ENCODE data around the gene FBRSL1.

The FBRSL1 gene

DNA sequence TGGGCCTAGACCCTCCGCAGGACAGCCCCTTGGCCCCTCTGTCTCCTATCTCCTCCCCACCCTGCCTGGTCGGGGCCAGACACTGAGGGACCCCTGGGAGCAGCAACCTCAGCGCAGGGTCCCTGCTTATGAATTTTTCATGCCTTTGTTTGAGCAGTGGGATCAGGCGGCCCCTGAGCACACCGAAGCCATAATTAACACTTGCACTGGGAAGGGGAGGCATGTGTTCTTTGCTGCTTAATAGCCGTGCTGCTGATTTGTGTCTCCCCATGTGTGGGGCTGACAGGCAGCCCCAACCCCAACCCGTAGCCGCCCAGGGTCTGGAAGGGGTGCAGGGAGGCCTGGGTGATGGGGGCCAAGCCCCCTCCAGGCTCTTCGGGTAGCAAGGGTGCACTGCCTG lies 52.7 kb downstream of the FBRSL1 start:
- DNase-seq (ENCODE audit: low read depth) = no peak

DNA sequence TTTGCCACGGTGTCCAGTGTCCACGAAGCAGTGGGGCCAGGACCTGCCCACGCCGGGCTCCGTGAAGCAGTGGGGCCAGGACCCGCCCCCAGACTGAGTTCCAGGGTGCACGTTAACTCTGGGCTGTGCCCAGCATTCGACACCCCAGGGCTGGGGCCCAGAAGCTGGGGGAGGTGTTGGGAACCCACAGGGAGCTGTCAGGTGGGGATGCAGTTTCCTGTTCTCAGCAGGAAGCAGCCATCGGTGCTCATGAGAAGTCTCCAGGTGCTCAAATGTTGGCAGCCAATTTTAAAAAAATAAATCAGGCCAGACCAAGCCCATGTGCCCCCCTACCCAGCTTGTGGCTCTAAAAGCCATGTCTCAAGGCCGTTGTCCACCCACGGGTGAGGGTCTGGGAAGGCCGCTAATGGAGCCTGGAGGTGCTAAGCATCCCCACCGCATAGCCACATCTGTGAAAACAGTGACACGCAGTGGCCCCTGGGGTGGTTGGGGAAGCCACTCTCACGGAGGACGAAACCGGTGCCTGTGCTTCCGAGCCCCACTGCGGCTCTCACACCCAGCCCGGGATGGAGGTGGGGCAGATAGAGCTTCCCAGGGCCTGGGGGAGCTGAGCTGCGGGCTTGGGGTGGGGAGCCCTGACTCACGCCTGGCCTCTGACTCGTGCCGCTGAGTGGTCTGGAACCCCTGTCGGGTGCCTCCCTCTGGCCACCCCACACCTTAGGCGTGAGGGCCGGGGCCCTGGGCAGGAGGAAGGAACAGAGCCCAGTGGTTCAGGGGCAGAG lies 53.5 kb downstream of the FBRSL1 start:
- no peak for DNase-seq (ENCODE audit: low read depth)

DNA sequence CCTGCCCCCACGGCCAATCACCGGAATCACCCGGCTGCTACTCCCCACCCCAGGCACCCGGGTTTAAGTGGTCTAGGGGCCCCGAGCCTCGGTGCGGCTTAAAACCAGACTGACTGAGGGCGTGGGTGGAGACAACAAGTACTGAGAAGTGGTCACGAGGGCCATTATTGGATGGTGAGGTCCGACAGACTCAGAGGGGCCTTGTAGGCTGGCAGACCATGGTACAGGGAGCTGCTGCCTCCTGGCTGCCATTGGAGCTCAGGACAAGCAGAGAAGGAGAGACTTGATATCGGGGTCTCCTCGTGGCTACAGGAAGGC lies 54.1 kb downstream of the FBRSL1 start:
- DNase-seq (ENCODE audit: low read depth) = no peak

DNA sequence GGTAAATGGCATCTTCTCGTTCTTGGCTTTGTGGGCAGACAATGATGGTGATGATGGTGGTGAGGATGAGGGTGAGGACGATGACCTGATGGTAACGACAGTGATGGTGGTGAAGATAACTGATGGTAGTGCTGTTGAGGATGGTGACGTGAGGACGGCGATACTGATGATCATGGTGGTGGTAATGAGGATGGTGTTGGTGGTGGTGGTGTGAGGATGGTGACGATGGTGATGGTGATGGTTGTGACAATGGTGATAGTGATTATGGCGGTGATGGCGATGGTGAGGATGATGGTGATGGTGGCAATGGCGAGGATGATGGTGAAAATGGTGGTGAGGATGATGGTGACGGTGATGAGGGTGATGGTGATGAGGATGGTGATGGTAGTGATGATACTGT lies 54.5 kb downstream of the FBRSL1 start:
- DNase-seq (ENCODE audit: low read depth) = no peak

DNA sequence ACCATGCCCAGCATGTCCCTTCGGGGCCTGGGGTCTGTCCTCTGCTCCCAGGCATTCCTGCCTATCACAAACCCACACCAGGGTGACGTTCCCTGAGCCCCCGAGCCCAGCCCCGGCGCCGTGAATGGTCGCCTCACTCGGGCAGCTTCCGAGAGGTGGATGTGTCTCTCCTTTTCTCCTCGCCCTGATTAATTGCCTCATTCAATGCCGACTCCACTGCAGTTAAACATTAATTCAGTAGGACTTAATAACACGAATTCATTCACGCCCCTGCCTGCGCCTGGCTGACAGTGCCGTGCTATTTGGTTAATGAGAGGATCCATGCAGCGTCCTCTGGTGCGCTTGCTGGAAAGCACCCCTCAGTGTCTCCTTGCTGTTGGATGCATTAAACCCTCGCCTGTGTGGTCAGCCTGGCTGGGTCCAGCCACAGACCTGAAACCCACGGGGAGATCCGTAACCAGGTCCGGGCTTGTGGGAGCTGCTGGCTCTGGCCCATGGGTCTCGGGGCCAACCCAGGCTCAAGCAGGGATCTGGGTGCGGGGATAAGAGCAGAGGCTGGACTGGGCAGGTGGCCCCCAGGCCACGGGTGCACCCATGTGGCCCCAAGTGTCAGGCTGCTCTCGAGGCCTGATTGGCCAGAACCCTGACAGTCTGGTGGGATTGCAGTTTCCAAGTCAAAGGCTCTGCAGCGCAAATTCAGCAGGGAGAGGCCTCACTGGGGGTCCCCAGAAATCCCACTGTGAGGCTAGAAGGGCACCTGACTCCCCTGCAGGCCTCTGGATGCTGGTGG lies 55.4 kb downstream of the FBRSL1 start:
- DNase-seq (ENCODE audit: low read depth) = no peak

DNA sequence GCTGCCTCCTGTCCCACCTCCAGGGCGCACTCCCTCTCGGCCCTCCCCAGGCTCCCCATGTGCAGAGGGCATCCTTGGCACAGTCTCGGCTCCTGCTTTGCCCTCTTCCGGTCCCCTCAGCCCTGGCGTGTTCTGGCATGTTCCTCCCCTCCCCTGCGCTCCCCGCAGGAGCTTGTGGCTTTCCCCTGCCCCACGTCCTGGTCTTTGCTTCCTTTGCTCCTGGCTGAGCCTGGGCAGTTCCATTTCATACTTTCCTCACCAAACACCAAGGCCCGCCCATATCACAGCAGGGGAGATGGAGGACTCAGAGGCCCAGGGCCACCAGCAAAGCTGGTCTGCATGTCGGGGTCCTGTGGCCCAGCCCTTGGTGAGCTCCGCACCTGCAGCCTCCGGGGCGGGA lies 56.0 kb downstream of the FBRSL1 start:
- no peak for DNase-seq (ENCODE audit: low read depth)

DNA sequence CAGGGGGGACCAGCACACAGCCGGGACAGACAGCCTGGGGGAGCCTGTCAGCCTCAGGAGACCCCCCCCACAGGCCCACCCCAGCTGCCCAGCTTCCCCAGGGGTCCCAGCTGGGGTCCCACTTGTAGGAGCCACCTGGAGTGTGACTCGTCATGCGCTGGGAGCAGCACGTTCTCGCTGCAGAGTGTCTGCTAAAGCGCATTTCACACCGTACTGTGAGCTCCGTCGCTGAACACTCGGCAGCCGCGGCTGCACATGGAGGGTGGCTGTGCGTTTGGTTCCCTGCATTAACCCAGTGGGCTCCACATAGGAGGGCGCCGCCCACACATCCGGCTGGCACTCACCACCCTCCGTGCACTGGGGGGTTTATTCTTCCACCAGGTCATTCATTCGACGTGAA lies 56.7 kb downstream of the FBRSL1 start:
- no peak for DNase-seq (ENCODE audit: low read depth)

DNA sequence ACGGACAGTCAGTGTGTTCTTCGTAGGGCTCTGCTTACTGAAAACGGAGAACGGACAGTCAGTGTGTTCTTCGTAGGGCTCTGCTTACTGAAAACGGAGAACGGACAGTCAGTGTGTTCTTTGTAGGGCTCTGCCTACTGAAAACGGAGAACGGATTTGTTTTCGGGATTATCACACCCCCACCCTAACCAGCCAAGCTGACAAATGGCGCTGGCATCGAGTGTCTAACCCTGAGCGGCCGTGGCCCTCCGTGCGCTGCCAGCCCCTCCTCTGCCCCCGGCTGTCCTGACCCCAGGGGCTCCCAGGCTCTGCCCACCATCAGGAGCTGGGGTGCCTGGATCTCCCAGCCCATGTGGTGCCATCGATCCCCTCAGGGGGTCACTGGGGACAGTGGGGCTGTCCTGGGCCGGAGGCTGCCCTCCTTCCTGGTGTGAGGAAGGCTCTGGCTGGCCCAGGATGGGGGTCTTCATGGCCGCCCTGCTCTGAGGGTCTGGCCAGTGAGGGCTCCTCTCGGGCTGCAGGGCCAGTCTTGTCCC lies 57.3 kb downstream of the FBRSL1 start:
- no peak for DNase-seq (ENCODE audit: low read depth)

DNA sequence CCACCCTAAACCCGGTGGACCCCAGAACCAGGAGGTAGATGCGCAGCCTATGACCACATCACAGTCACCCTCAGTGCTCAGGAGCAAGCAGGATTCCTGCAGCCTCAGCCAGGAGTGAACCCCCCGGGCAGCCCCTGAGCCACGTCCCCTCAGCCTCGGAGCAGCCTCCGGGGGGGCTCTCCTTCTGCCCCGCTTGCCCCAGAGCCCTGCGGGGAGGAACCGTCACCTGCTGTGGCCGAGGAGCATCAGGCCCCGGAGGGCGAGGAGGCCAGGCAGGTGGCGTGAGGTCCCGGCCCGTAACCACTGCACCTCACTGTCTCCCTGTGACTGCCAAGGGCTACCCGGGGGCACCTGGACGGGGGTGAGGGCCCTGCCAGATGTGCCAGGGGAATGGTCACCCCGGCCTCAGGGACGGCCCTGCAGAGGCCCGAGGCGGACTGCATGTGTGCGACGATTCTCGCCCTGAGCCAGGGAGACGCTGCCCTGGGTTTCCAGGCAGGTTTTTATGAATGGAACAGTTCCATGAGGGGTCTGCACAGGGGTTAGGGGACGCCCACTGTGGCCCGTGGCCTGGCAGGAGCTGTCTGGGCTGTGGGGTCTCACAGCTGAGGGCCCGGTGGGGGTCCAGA lies 58.6 kb downstream of the FBRSL1 start:
- no peak for DNase-seq (ENCODE audit: low read depth)

DNA sequence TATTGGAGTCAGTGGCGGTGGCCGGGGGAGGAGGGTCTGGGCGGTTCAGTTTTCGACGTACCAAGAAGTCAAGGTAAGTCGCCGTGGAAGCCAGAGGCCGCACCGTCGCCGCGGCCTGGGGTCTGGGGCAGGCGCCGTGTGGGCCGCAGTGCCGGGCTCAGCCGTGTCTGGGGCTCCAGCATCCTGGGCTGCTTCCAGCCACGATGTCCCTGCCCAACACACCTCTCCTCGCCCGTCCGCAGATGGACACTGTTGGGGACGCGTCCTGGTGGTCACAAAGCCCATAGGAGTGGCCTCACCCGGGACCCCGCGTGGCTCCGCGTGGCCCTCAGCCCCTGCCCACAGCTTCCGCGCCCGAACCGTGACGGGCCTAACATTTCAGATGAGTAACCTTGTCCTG lies 59.1 kb downstream of the FBRSL1 start:
- DNase-seq (ENCODE audit: low read depth) = no peak

DNA sequence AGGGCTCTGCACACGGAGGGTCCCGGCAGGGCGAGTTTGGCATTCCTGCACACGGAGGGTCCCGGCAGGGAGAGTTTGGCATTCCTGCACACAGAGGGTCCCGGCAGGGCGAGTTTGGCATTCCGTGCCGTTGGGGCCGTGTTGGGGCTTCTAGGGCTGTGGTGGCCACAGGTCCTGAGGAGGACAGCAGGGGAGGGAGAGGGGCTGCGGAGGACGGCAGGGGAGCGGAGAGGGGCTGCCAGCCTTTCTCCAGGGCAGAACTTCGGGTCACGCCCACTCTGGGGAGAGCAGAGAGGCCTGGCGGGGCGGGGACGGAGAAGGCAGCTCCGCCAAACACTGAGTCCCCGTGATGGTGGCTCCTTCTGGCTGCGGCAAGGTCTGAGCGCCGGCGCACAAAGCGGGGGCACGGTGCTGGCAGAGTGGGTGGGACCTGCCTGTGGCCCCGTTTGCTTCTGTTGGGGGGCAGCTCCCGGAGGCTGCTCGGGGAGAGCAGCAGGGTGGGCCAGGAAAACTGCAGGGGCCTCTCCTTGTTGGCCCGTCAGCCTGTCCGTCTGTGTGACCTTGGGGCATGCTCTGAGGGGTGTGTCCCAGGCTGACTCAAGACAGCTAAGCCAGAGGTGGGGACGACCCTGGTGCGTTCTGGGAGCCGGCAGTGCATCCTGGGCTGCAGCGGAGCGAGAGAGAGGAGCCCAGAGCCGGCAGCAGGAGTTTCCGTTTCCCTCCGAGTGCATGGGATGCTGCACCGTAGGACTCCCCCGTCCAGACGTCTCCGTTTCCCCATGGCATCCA lies 60.3 kb downstream of the FBRSL1 start:
- DNase-seq (ENCODE audit: low read depth) = no peak

DNA sequence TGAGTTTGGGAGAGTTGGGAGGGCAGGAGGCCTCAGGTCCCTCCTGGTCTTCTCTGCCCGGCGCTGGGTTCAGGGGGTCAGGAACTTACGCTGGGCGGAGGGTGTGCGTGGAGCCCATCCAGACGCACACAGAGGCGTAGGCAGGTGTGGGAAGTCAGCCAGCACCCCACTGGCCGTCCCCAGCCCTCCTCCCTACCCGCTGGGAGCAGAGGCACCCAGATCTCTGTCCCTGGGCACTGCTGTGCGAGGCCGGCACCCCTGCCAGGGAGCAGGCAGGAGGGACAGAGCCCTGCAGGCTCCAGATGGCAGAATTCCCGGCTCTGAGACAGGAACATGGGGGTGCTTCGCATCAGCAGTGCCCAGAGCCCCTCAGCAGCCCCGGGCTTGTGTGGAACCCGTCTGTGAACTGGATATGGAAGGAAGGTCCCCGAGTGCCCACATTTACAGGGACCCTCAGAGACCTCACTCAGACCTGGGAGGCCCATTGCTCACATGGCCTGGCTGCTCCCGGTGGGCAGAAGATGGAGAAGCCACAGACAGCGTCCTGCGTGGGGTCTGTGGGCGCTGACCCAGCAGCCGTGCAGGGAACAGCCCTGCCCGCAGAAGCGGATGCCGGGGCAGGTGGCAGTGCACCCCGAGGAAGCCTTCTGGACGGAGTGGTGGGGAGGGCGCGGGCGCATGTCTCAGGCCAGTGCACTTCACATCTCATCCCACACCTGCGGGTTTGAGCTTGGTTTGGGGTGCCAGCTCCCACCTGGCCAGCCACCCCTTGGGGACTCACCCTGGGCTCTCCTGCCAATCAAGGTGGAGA lies 61.1 kb downstream of the FBRSL1 start:
- DNase-seq (ENCODE audit: low read depth) = no peak

DNA sequence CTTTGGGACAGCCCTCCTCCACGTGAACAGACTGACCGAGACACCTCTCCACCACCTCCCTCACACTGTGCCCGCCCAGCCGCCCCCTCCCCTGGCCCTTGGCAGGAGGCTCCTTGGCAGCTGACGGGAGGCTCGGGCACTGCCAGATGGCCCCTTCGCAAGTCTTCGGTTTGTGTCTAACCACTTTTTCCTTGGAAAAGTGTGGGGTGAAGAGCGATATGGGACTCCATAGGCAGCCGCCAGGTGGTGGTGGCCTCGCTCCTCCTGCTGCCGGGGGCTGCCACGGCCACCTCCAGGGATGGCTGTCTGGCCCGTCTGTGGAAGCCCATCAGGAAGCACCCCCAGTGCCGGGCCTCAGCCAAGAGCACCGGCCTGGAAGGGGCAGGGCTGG lies 61.7 kb downstream of the FBRSL1 start:
- DNase-seq (ENCODE audit: low read depth) = no peak

DNA sequence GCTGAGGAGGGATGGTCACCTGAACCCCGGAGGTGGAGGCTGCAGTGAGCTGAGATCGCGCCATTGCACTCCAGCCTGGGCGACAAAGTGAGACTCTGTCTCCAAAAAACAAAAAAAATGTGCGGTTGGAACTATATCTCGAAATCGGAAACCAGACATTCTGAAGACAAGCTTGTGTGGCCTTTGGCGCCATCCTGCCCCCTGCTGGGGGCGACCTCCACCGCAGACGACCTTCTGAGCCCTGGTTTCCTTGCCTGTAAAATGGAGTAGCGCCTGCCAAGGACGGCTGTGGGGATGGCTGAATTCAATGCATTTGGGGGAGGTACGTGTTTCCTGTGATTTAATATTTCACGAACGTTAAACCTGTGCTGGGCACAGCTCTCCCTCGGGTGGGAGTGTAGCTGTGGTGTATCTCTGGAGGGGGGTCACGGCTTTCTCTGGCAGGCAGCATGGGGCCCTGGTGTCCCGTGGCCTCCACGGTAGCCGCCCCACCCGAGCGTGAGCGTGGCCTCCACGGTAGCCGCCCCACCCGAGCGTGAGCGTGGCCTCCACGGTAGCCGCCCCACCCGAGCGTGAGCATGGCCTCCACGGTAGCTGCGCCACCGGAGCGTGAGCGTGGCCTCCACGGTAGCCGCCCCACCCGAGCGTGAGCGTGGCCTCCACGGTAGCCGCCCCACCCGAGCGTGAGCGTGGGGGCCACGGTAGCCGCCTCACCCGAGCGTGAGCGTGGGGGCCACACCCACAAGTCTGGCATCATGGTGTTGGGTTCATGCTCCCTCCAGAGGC lies 65.1 kb downstream of the FBRSL1 start:
- no peak for DNase-seq (ENCODE audit: low read depth)

DNA sequence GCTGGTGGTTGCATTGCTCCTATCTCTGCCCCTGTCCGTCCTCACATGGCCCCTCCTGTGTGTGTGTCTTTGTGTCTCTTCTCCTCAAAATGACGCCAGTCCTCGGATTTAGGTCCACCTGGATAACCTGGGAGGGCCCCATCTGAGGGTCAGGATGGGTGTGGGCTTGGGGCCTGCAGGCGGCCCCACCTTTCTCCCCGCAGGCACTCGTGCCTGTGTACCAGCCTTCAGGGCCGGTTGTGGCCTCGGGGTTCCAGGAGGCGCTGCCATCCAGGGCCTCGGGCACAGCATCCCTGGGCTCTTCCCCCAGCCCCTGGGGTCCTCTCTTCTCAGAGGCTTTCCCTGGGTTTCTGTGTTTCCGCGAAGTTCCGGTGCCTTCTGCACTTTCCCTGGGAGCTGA lies 65.7 kb downstream of the FBRSL1 start:
- no peak for DNase-seq (ENCODE audit: low read depth)

DNA sequence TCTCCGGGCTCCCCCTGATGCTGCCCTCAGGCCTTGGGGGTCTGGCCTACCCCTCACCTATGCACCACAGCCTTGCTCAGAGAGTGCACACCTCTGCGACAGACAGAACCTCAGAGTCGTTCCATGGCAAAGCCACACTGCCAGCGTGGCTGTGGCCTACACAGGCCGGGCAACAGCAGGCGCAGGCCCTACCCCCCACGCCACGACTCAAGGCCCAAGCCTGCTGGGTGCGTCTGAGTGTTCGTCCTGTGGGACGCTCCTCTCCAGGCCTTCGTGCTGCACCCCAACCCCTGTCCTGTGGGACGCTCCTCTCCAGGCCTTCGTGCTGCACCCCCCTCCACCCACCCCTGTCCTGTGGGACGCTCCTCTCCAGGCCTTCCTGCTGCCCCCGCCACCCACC lies 66.3 kb downstream of the FBRSL1 start:
- DNase-seq (ENCODE audit: low read depth) = no peak

DNA sequence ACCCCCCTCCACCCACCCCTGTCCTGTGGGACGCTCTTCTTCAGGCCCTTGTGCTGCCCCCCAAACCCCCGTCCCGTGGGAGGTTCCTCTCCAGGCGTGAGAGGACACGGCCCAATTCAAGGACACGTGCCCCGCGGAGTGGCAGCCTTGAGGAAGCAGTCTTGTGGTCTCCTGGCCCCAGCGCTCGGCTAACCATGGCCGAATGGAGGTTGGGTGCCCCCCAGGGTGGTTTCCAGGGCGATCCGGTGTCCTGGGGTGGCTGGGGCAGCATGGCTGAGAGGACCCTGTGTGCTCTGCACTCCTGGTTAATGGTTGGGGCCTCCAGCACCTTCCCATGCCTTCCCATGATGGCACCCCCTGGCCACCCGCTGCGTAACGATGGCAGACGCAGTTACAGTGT lies 66.8 kb downstream of the FBRSL1 start:
- DNase-seq (ENCODE audit: low read depth) = no peak

DNA sequence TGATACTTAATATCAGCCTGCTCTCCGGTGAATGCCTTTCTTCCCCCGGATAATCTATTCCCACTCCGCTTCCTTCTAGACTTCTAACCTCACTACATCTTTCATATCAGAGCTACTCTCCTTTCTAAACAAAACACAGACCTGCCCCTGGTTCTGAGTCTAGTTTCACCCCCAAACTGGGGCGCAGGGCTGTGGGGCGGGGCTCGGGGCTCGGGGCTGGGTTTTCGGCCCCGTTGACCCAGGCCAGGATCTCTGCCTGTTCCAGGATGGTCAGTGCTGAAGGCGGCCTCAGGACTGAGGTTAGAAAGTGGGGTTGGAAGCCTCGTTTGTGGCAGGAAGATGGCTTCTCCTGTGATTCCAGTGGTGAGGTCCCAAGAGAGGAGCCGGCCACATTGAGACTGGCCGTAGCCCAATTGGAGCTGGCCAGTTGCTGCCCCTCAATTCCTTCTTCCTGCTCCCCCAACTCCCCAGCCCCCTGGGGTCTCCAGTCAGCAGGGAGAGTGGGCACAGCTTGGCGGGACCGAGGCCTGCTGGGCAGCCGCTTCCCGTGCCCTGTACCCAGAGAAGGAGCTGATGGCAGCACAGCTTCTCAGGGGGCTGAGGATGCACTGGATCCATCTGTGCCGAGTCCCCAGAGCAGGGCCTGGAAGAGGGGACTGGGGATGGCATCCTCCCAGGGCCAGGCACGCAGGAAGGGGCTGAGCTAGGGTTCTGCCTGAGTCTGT lies 67.5 kb downstream of the FBRSL1 start:
- DNase-seq (ENCODE audit: low read depth) = no peak

DNA sequence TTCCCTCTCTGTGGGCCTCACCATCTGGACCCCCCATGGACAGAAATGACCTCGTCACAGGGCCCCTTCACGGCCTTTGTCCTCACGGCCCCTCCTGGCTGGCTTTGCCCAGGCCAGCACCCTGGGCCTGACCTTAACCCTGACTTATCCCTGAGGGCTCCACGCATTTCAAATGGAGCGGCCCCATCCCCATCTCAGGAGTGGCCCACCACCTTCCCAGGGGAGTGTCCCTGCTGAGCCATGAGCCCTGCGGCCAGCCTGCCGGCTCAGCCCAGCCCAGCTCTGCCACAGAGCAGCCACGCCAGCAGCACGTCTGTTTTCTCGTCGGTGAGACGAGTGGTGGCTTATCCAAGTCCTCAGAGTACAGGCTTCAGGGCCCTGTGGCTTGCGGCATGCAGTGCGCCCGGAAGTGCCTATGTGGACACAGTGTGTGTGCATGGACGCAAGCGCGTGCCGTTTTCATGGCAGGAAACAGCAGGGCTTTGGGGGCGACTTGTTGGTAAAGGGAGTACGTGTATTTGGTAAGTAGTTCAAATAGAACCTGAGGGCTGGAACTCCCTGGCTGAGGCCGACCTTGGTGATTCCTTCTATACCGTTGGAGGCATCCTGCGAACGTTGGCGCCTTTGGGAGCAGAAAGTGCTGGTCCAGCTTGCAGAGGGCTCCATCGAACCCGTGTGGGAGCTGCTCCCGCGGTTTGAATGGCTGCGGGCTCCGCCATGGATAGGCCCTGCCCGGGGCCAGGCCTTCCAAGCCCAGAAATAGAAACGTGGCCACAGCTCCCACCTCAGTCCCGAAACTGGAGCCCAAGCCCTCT lies 68.3 kb downstream of the FBRSL1 start:
- no peak for DNase-seq (ENCODE audit: low read depth)
